Hepatocyte (in vitro differentiated cells): ENCODE measurements around the gene STPG2.

Source experiments
- CTCF ChIP-seq: fragments of 200-600 bp; sonication (generic); IDR thresholded peaks from 2 replicates; pipeline ENCODE4 v1.5.1; 2016; ENCODE audit warnings: antibody characterized with exemption, mild to moderate bottlenecking; ENCODE audit not compliant: poor library complexity
- EZH2phosphoT487 ChIP-seq: fragments of 200-600 bp; sonication (generic); IDR thresholded peaks from one replicate; pipeline ENCODE4 v1.6.1; 2018; ENCODE audit warnings: antibody characterized with exemption, mild to moderate bottlenecking, low read depth, moderate library complexity; ENCODE audit not compliant: unreplicated experiment, severe bottlenecking

GRCh38 chr4:97950836-97951235 lies 192.4 kb downstream of the STPG2 start:
- TF ChIP-seq CTCF (no peak), EZH2phosphoT487 (no peak)
